Fibroblast of lung (primary cell): Measurements from ENCODE around the gene TTC21B. TPM values are rescaled to one million over a fixed set of nuclear protein-coding genes. Genes with fewer than 3 reads are reported as not detected.

ENCODE experiments used
- DNase-seq, 2 donors: peaks; one replicate each; pipeline versions ENCODE4 v3.0.0 to v3.0.0-alpha.2; 2010; ENCODE audit warnings: low read depth in 2 of 2
- H2AFZ ChIP-seq: 2 replicates; pipeline ENCODE4 v1.5.1; 2012; ENCODE audit warnings: low read length, control low read depth, inconsistent platforms
- H3K27ac ChIP-seq: 2 replicates; pipeline ENCODE4 v1.5.1; 2011; ENCODE audit warnings: low read length, control low read depth; ENCODE audit not compliant: insufficient read depth
- H3K27me3 ChIP-seq: 2 replicates; pipeline ENCODE4 v1.5.1; 2011; ENCODE audit warnings: mild to moderate bottlenecking, low read length; ENCODE audit not compliant: control insufficient read depth, insufficient read depth
- H3K36me3 ChIP-seq: 2 replicates; pipeline ENCODE4 v1.5.1; 2011; ENCODE audit warnings: low read length; ENCODE audit not compliant: control insufficient read depth, insufficient read depth
- H3K4me1 ChIP-seq: 2 replicates; pipeline ENCODE4 v1.5.1; 2011; ENCODE audit warnings: low read length; ENCODE audit not compliant: control insufficient read depth, insufficient read depth; ENCODE audit errors: extremely low read depth
- H3K4me2 ChIP-seq: 2 replicates; pipeline ENCODE4 v1.5.1; 2011; ENCODE audit warnings: low read length, control low read depth; ENCODE audit not compliant: insufficient read depth; ENCODE audit errors: extremely low read depth
- H3K4me3 ChIP-seq, 4 experiments: fragments of 200-600 bp in 1 of 4; sonication (generic) in 1 of 4; replicated peaks in 1 of 4; 2 replicates each; pipeline ENCODE4 v1.5.1; 2011 to 2016; ENCODE audit warnings: low read length in 4 of 4, low read depth in 3 of 4, mild to moderate bottlenecking in 3 of 4, control low read depth in 2 of 4, inconsistent platforms in 1 of 4, mixed read lengths in 1 of 4; ENCODE audit not compliant: insufficient read depth in 1 of 4; ENCODE audit errors: control extremely low read depth in 1 of 4
- H3K79me2 ChIP-seq: 2 replicates; pipeline ENCODE4 v1.5.1; 2012; ENCODE audit warnings: mild to moderate bottlenecking, low read length, inconsistent platforms; ENCODE audit not compliant: control insufficient read depth, insufficient read depth
- H3K9ac ChIP-seq: 2 replicates; pipeline ENCODE4 v1.5.1; 2011; ENCODE audit warnings: mild to moderate bottlenecking, low read length, control low read depth; ENCODE audit not compliant: insufficient read depth
- H3K9me3 ChIP-seq: 2 replicates; pipeline ENCODE4 v1.5.1; 2012; ENCODE audit warnings: low read depth, low read length; ENCODE audit not compliant: control insufficient read depth, insufficient read depth
- H4K20me1 ChIP-seq: 2 replicates; pipeline ENCODE4 v1.5.1; 2011; ENCODE audit warnings: low read length; ENCODE audit not compliant: control insufficient read depth, insufficient read depth; ENCODE audit errors: extremely low read depth
- EZH2 ChIP-seq: IDR thresholded peaks from 2 replicates; pipeline ENCODE4 v1.5.1; 2012; ENCODE audit warnings: low read length, control low read depth, mild to moderate bottlenecking; ENCODE audit errors: missing control alignments
- polyA plus RNA-seq, 2 donors: library from polyadenylated mRNA; depleted of rRNA in 1 of 2; stranded (reverse) in 1 of 2; unstranded in 1 of 2; fragments of >200 nt; gene quantifications; 2 replicates each; pipeline ENCODE4 v1.2.1, GENCODE V29; 2011 to 2012; ENCODE audit warnings: missing spikeins in 1 of 2
- total RNA-seq: library from RNA; depleted of rRNA; stranded (reverse); fragments of >200 nt; gene quantifications from 2 replicates; pipeline ENCODE4 v1.2.1, GENCODE V29; 2014
- TF ChIP-seq, protein P1 (sequence below), 2 donors: IDR thresholded peaks in 1 of 2; conservative IDR thresholded peaks in 1 of 2; 1 replicate in 1 of 2; 2 replicates in 1 of 2; pipeline ENCODE4 v1.5.1; 2011 to 2012; ENCODE audit warnings: low read length in 2 of 2, control low read depth in 1 of 2, inconsistent platforms in 1 of 2, low read depth in 1 of 2, mild to moderate bottlenecking in 1 of 2

The TTC21B gene
- total and polyA plus RNA-seq, 2 donors (not counting 1 experiment from before 2014, with no cell fraction given): 6.3 to 28.6 TPM

DNA sequence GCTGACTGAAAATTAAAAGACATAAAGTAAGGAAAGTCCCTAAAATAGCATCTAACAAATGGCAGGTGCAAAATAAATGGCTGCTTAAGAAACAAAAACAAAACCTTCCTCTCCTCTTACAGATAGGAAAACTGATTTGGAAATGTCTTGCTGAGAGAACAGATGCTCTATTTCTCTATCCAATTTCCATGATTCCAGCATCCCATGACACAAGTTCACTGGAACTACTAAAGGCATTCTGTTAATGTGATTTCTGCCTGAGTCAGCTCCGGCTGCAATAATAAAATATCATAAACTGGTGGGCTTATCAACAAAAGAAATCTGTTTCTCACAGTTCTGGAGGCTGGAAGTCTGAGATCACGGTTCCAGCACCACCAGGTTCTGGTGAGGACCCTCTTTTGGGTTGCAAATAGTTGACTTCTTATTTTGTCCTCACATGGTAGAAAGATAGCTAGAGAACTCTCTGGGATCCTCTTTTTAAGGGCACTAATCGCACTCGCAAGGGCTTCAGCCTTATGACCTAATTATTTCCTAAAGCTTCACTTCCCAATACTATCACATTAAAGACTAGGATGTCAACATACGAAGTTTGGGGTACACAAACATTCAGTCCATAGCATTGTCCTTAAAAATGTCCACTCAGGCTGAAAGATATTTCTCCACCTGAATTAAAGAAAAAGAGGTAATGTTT is 81.3 kb downstream of the TTC21B start:
- Histone ChIP-seq H3K9me3 (no peaks in the 10 kb centered on the region), H3K27ac (no peak overlapping the region), H2AFZ (no peak overlapping the region), H3K4me3 (no peak overlapping the region), H3K9ac (no peak overlapping the region), H3K36me3 (no peaks in the 10 kb centered on the region), H3K4me1 (no peaks in the 10 kb centered on the region), H3K79me2 (no peaks in the 10 kb centered on the region), H3K4me2 (no peak overlapping the region), H4K20me1 (no peaks in the 10 kb centered on the region), H3K27me3 (no peaks in the 10 kb centered on the region)
- peak in 1 of 2 donors; percentile 4 for DNase-seq
- TF ChIP-seq EZH2: no peak
- TF ChIP-seq, protein P1, sequence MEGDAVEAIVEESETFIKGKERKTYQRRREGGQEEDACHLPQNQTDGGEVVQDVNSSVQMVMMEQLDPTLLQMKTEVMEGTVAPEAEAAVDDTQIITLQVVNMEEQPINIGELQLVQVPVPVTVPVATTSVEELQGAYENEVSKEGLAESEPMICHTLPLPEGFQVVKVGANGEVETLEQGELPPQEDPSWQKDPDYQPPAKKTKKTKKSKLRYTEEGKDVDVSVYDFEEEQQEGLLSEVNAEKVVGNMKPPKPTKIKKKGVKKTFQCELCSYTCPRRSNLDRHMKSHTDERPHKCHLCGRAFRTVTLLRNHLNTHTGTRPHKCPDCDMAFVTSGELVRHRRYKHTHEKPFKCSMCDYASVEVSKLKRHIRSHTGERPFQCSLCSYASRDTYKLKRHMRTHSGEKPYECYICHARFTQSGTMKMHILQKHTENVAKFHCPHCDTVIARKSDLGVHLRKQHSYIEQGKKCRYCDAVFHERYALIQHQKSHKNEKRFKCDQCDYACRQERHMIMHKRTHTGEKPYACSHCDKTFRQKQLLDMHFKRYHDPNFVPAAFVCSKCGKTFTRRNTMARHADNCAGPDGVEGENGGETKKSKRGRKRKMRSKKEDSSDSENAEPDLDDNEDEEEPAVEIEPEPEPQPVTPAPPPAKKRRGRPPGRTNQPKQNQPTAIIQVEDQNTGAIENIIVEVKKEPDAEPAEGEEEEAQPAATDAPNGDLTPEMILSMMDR (conservative IDR thresholded peaks at IDR 0.05 in 1 of 2, IDR thresholded peaks at IDR 0.05 in 1 of 2; ENCODE audit: low read depth in 1 of 2, low read length in 2 of 2): no peak

DNA sequence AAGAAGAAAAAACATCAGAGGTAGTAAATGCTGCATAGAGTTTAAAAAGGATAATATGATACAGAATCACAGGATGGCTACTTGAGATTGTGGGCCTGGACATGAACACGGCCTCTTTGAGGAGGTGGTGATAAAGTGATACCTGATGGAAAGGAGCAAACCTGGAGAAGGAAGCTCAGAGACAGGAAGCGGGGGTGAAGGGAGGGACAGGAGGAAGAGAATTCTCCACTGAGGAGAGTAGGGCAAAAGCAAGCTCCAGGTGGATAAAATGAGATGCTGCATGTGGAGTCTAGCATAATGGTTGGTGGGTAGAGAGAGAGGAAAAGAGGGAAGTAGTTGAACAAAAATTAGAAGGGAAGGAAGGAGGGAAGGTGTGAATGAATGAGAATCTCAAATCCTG is 82.6 kb downstream of the TTC21B start:
- Histone ChIP-seq H4K20me1 (no peaks in the 10 kb centered on the region), H3K27ac (no peak overlapping the region), H3K9me3 (no peaks in the 10 kb centered on the region), H2AFZ (no peak overlapping the region), H3K36me3 (no peaks in the 10 kb centered on the region), H3K4me3 (no peak overlapping the region), H3K79me2 (no peaks in the 10 kb centered on the region), H3K4me1 (no peaks in the 10 kb centered on the region), H3K27me3 (no peaks in the 10 kb centered on the region), H3K9ac (no peak overlapping the region), H3K4me2 (no peak overlapping the region)
- no peak for TF ChIP-seq EZH2
- TF ChIP-seq, protein P1 (conservative IDR thresholded peaks at IDR 0.05 in 1 of 2, IDR thresholded peaks at IDR 0.05 in 1 of 2; ENCODE audit: low read depth in 1 of 2, low read length in 2 of 2): no peak
- DNase-seq: no peak

DNA sequence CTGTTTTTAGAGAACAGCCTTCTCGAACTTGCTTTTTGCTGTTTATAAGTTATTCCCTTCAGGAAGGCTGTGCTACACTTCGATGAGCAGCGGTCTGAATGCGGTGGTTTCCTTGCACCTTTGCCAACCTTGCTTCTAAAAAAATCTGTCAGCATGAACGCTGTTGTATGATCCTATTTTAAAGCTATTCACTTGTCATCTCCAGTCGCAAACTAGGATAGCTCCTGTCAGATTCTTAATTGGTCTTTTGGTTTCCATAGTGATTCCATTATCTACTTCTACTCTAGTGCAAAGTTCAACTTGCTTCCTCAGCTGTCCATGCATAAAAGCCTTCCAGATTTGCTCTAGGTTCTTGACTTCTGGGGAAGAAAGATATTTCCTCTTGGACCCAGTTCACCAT is 83.2 kb downstream of the TTC21B start:
- no peak overlapping the region for H3K4me3 ChIP-seq
- no peaks in the 10 kb centered on the region for H3K36me3 ChIP-seq
- no peak for TF ChIP-seq EZH2
- TF ChIP-seq, protein P1 (conservative IDR thresholded peaks at IDR 0.05 in 1 of 2, IDR thresholded peaks at IDR 0.05 in 1 of 2; ENCODE audit: low read depth in 1 of 2, low read length in 2 of 2): no peak
- H3K9ac ChIP-seq: no peak overlapping the region
- H3K27ac ChIP-seq: no peak overlapping the region
- no peak overlapping the region for H3K4me2 ChIP-seq
- no peaks in the 10 kb centered on the region for H3K9me3 ChIP-seq
- H4K20me1 ChIP-seq: no peaks in the 10 kb centered on the region
- H3K4me1 ChIP-seq: no peaks in the 10 kb centered on the region
- DNase-seq: no peak
- no peaks in the 10 kb centered on the region for H3K79me2 ChIP-seq
- H3K27me3 ChIP-seq: no peaks in the 10 kb centered on the region
- no peak overlapping the region for H2AFZ ChIP-seq
